GM12878 (cell line): ENCODE measurements around the gene MAP4K5. TPM values are rescaled to one million over a fixed set of nuclear protein-coding genes. Genes with fewer than 3 reads are reported as not detected.

Experiments
- ATAC-seq: fragments of 200-7000 bp; cut with Tn5 transposase; 3 replicates; pipeline ENCODE4 v1.9.1; 2020; ENCODE audit warnings: mild to moderate bottlenecking, moderate library complexity
- BruUV-seq: library from RNA; stranded (reverse); fragments of 400-500 nt; replicated peaks from 2 replicates; lab custom pipeline; 2021; lab: Mats Ljungman, UMichigan
- CTCF ChIA-PET: fragments of 300-600 bp; sonication (Branson Sonifier 250); formaldehyde crosslinking; extraction: SDS; loops from one replicate; lab custom pipeline; 2021; ENCODE audit warnings: inconsistent platforms; lab: Yijun Ruan, JAX
- POLR2A ChIA-PET: fragments of 350-600 bp; formaldehyde crosslinking; extraction: SDS; loops from one replicate; lab custom pipeline; 2021; ENCODE audit warnings: inconsistent platforms; lab: Charles Lee
- RAD21 ChIA-PET: fragments of 300-600 bp; sonication (Branson Sonifier 250); formaldehyde crosslinking; loops from one replicate; lab custom pipeline; 2023; ENCODE audit warnings: antibody characterized with exemption; ENCODE audit not compliant: unreplicated experiment; lab: Charles Lee
- SMC1A ChIA-PET: fragments of 300-600 bp; sonication (Branson Sonifier 250); formaldehyde crosslinking; loops from one replicate; lab custom pipeline; 2023; ENCODE audit not compliant: unreplicated experiment, uncharacterized antibody; lab: Charles Lee
- DNase-seq: peaks from one replicate; pipeline ENCODE4 v3.0.0-alpha.2; 2011; ENCODE audit warnings: low read depth, low spot score
- FAIRE-seq: peaks from 3 replicates; lab custom pipeline; 2011; peaks lifted over from hg19 to GRCh38; lab: Jason Lieb, UNC
- H2AFZ ChIP-seq: 2 replicates; pipeline ENCODE4 v1.6.0; 2011; ENCODE audit warnings: low read depth, low read length, control low read depth; ENCODE audit not compliant: control insufficient read depth
- H3K27ac ChIP-seq: 2 replicates; pipeline ENCODE4 v1.5.1; 2011; ENCODE audit warnings: control low read depth; ENCODE audit not compliant: control insufficient read depth, insufficient read depth
- H3K27me3 ChIP-seq, 2 experiments: replicated peaks in 1 of 2; 2 replicates each; pipeline versions ENCODE4 v1.6.0 to v1.6.1; 2011; ENCODE audit warnings: low read length in 1 of 2; ENCODE audit not compliant: control insufficient read depth in 2 of 2, insufficient read depth in 2 of 2
- H3K36me3 ChIP-seq, 2 experiments: 2 replicates each; pipeline ENCODE4 v1.5.1; 2011; ENCODE audit warnings: low read length in 1 of 2; ENCODE audit not compliant: control insufficient read depth in 2 of 2, insufficient read depth in 2 of 2
- H3K4me1 ChIP-seq: 2 replicates; pipeline ENCODE4 v1.6.1; 2011; ENCODE audit warnings: mild to moderate bottlenecking, low read length, moderate library complexity, mixed read lengths; ENCODE audit not compliant: control insufficient read depth, insufficient read depth
- H3K4me2 ChIP-seq: 2 replicates; pipeline ENCODE4 v1.6.0; 2011; ENCODE audit warnings: control low read depth; ENCODE audit not compliant: control insufficient read depth, insufficient read depth
- H3K4me3 ChIP-seq: fragments of 200-600 bp; sonication (generic); 2 replicates; pipeline ENCODE4 v1.5.1; 2016
- H3K79me2 ChIP-seq: 2 replicates; pipeline ENCODE4 v1.6.0; 2011; ENCODE audit warnings: low read length; ENCODE audit not compliant: control insufficient read depth, insufficient read depth
- H3K9ac ChIP-seq: 2 replicates; pipeline ENCODE4 v1.8.0; 2011; ENCODE audit warnings: low read length, control low read depth, mixed read lengths; ENCODE audit not compliant: control insufficient read depth, insufficient read depth
- H3K9me3 ChIP-seq: replicated peaks from 3 replicates; pipeline ENCODE4 v1.5.1; 2011; ENCODE audit warnings: mild to moderate bottlenecking, low read length; ENCODE audit not compliant: control insufficient read depth, insufficient read depth
- H4K20me1 ChIP-seq: 2 replicates; pipeline ENCODE4 v1.6.0; 2011; ENCODE audit not compliant: control insufficient read depth, insufficient read depth
- ATF3 ChIP-seq: IDR thresholded peaks from 2 replicates; pipeline ENCODE4 v1.6.1; 2011; ENCODE audit warnings: low read depth, mild to moderate bottlenecking, low read length, moderate library complexity, borderline replicate concordance; ENCODE audit errors: extremely low read depth
- CREM ChIP-seq: IDR thresholded peaks from 2 replicates; pipeline ENCODE4 v1.6.1; 2014; ENCODE audit warnings: antibody characterized with exemption, low read depth
- CUX1 ChIP-seq: IDR thresholded peaks from 2 replicates; pipeline ENCODE4 v1.6.1; 2012; ENCODE audit warnings: improper control_type of control experiment, low read depth, low read length; ENCODE audit not compliant: insufficient replicate concordance
- EP300 ChIP-seq, 2 experiments: fragments of 150-350 bp in 1 of 2; IDR thresholded peaks; 2 replicates each; pipeline ENCODE4 v1.6.1; 2011 to 2012; ENCODE audit warnings: low read depth in 2 of 2, low read length in 2 of 2, borderline replicate concordance in 1 of 2, improper control_type of control experiment in 1 of 2, inconsistent platforms in 1 of 2; ENCODE audit not compliant: control insufficient read depth in 1 of 2
- ETV6 ChIP-seq, 2 experiments: fragments of 450-650 bp in 1 of 2; IDR thresholded peaks in 1 of 2; conservative IDR thresholded peaks in 1 of 2; 2 replicates each; pipeline ENCODE4 v1.6.1; 2014; ENCODE audit warnings: antibody characterized with exemption in 1 of 2, borderline replicate concordance in 1 of 2, low read depth in 1 of 2, mild to moderate bottlenecking in 1 of 2, moderate library complexity in 1 of 2
- FOXM1 ChIP-seq: IDR thresholded peaks from 2 replicates; pipeline ENCODE4 v1.6.1; 2012; ENCODE audit warnings: low read depth, mild to moderate bottlenecking, inconsistent platforms, low read length, moderate library complexity
- HDAC2 ChIP-seq: fragments of 200-600 bp; sonication (generic); IDR thresholded peaks from 2 replicates; pipeline ENCODE4 v1.6.1; 2017
- HDAC6 ChIP-seq: fragments of 200-600 bp; sonication (generic); IDR thresholded peaks from one replicate; pipeline ENCODE4 v1.8.0; 2017; ENCODE audit warnings: antibody characterized with exemption; ENCODE audit not compliant: unreplicated experiment
- JUND ChIP-seq: IDR thresholded peaks from 2 replicates; pipeline ENCODE4 v1.6.1; 2012; ENCODE audit warnings: low read depth, mild to moderate bottlenecking, low read length, improper control_type of control experiment, moderate library complexity
- NR2C1 ChIP-seq: fragments of 450-650 bp; IDR thresholded peaks from 2 replicates; pipeline ENCODE4 v1.6.1; 2017; ENCODE audit warnings: antibody characterized with exemption, mild to moderate bottlenecking, moderate library complexity
- PAX5 ChIP-seq: IDR thresholded peaks from 2 replicates; pipeline ENCODE4 v1.6.1; 2011; ENCODE audit warnings: low read depth, low read length, borderline replicate concordance
- RBBP5 ChIP-seq: fragments of 200-600 bp; sonication (generic); conservative IDR thresholded peaks from 2 replicates; pipeline ENCODE4 v1.6.1; 2016
- STAT1 ChIP-seq: fragments of 450-650 bp; conservative IDR thresholded peaks from 2 replicates; pipeline ENCODE4 v1.6.1; 2014; ENCODE audit warnings: antibody characterized with exemption, mild to moderate bottlenecking
- WGBS: methylation state at CpG from one replicate; pipeline ENCODE4 v1.1.6; 2016; ENCODE audit warnings: low lambda C conversion rate; ENCODE audit not compliant: insufficient replicate concordance, insufficient coverage; ENCODE audit errors: missing lambda C conversion rate; 5-methylcytosine and 5-hydroxymethylcytosine counted together
- in situ Hi-C: fragments of 300-500 bp; cut with MboI; formaldehyde crosslinking; loops from 9 replicates; pipeline ENCODE4 v1.14.3; 2018; ENCODE audit warnings: mixed read lengths
- intact Hi-C: fragments of 100-400 bp; cut with micrococcal nuclease; formaldehyde crosslinking; loops from one replicate; pipeline ENCODE4 v1.14.2; 2022; ENCODE audit not compliant: unreplicated experiment
- polyA plus RNA-seq, 11 experiments: library from polyadenylated mRNA; depleted of rRNA in 4 of 11; unstranded in 6 of 11; stranded (reverse) in 5 of 11; fragments of >200 nt; fragmentation: Nextera tagmentation in 4 of 11; fragmentation: Illumina TruSeq in 1 of 11; extraction: Ambion mirVana in 4 of 11; extraction: Trizol in 1 of 11; gene quantifications; 1 replicate in 1 of 11; 2 replicates in 10 of 11; pipeline versions ENCODE4 v1.2.1 to v1.2.3, GENCODE V29; 2011 to 2016; ENCODE audit warnings: inconsistent platforms in 2 of 11, missing spikeins in 2 of 11, low read depth in 1 of 11
- total RNA-seq, 4 experiments: library from RNA; depleted of rRNA in 3 of 4; stranded (reverse); fragments of >200 nt in 3 of 4; fragmentation: Illumina TruSeq in 1 of 4; extraction: Trizol in 1 of 4; gene quantifications; 2 replicates each; pipeline versions ENCODE4 v1.2.1 to v1.2.3, GENCODE V29; 2013 to 2021
- TF ChIP-seq, protein P1 (sequence below): fragments of 450-650 bp; formaldehyde crosslinking; IDR thresholded peaks from 2 replicates; pipeline ENCODE4 v1.4.0; 2020; ENCODE audit warnings: mild to moderate bottlenecking, moderate library complexity

Gene MAP4K5
- total and polyA plus RNA-seq, 10 of the 15 experiments (the other 5 are each of a cell fraction or from before 2014, with no cell fraction given), result 9.1 to 41.3 (median 30.1) TPM

DNA sequence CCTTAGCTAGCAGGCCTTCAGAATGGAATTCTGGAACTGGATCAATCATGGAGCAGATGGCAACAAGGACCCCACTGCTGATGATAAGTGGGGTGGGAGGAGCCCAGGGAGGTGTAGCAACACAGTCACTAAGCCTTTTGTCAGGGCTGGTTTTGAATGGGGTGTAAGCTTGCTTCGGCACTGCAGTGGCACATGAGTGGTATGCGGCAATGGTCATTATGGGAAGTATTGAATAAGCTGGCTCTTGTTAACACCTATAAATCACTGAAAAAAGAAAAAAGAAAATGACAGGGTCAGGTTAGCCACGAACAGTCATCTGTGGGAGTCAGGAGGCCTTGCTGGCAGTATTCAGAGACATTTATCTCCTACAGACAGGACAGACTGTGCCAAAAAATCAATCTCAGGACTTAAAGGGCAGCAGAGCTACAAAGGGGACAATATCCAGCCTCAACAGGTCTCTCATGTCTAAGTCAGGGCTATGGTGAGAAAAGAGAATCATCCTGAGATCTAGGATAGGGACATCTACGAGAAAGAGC is 154.8 kb downstream of the MAP4K5 start:
- SMC1A ChIA-PET, result interaction anchor here (0.8 to 1.5 kb wide), 2 partner anchors 12 to 51 kb away, joined by 3 to 6 read pairs; no protein-coding TSS in a partner anchor
- no peak for DNase-seq
- no peaks in the 10 kb centered on the region for H3K9me3 ChIP-seq
- RAD21 ChIA-PET, result no interaction called here
- H3K79me2 ChIP-seq, result no peaks in the 10 kb centered on the region
- no peak overlapping the region for H2AFZ ChIP-seq
- in situ Hi-C loops, result no loop called here
- no peak for TF ChIP-seq STAT1
- TF ChIP-seq PAX5, result no peak
- no peak for TF ChIP-seq HDAC6
- TF ChIP-seq ATF3, result no peak
- TF ChIP-seq, protein P1, sequence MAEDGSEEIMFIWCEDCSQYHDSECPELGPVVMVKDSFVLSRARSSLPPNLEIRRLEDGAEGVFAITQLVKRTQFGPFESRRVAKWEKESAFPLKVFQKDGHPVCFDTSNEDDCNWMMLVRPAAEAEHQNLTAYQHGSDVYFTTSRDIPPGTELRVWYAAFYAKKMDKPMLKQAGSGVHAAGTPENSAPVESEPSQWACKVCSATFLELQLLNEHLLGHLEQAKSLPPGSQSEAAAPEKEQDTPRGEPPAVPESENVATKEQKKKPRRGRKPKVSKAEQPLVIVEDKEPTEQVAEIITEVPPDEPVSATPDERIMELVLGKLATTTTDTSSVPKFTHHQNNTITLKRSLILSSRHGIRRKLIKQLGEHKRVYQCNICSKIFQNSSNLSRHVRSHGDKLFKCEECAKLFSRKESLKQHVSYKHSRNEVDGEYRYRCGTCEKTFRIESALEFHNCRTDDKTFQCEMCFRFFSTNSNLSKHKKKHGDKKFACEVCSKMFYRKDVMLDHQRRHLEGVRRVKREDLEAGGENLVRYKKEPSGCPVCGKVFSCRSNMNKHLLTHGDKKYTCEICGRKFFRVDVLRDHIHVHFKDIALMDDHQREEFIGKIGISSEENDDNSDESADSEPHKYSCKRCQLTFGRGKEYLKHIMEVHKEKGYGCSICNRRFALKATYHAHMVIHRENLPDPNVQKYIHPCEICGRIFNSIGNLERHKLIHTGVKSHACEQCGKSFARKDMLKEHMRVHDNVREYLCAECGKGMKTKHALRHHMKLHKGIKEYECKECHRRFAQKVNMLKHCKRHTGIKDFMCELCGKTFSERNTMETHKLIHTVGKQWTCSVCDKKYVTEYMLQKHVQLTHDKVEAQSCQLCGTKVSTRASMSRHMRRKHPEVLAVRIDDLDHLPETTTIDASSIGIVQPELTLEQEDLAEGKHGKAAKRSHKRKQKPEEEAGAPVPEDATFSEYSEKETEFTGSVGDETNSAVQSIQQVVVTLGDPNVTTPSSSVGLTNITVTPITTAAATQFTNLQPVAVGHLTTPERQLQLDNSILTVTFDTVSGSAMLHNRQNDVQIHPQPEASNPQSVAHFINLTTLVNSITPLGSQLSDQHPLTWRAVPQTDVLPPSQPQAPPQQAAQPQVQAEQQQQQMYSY, result no peak
- no peak for TF ChIP-seq EP300 (IDR thresholded peaks at IDR 0.05; ENCODE audit: borderline replicate concordance in 1 of 2, control insufficient read depth in 1 of 2, low read depth in 2 of 2, low read length in 2 of 2)
- no peak for TF ChIP-seq CUX1
- TF ChIP-seq NR2C1, result no peak
- no peak for TF ChIP-seq JUND
- TF ChIP-seq RBBP5, result no peak
- no peak for TF ChIP-seq CREM
- TF ChIP-seq ETV6 (conservative IDR thresholded peaks at IDR 0.05 in 1 of 2, IDR thresholded peaks at IDR 0.05 in 1 of 2; ENCODE audit: borderline replicate concordance in 1 of 2, low read depth in 1 of 2), result no peak
- no peak for TF ChIP-seq FOXM1
- TF ChIP-seq HDAC2, result no peak
- TF ChIP-seq, all 136 proteins: peak for 0
- ATAC-seq (no peak), FAIRE-seq (no peak)
- Histone ChIP-seq H4K20me1 (no peaks in the 10 kb centered on the region), H3K4me2 (no peak overlapping the region), H3K27ac (no peak overlapping the region), H3K4me3 (no peak overlapping the region), H3K9ac (no peak overlapping the region), H3K27me3 (no peaks in the 10 kb centered on the region), H3K36me3 (no peaks in the 10 kb centered on the region), H3K4me1 (no peaks in the 10 kb centered on the region)
- WGBS, result 70% methylated on average over 4 of the region's 4 CpGs
- BruUV-seq, result no TSS peak
- CTCF ChIA-PET, result interaction anchor here (0.5 kb wide), 1 partner anchor 26 kb away, joined by 3 read pairs; no protein-coding TSS in a partner anchor
- POLR2A ChIA-PET, result interaction anchor here (1.1 kb wide), 1 partner anchor 14 kb away, joined by 3 read pairs; no protein-coding TSS in a partner anchor
- intact Hi-C loops, result no loop called here
